Ishikawa (cell line): Measurements from ENCODE around the gene PLA2G15.
A peak's percentile ranks its signal among the peaks of the same experiment; 100 is the strongest.

Source experiments
- CEBPB ChIP-seq: IDR thresholded peaks from 2 replicates; pipeline ENCODE4 v1.6.1; 2012
- CREB1 ChIP-seq: IDR thresholded peaks from 2 replicates; pipeline ENCODE4 v1.6.1; 2012; ENCODE audit warnings: low read depth
- EGR1 ChIP-seq: IDR thresholded peaks from 2 replicates; pipeline ENCODE4 v1.6.1; 2012
- EP300 ChIP-seq: IDR thresholded peaks from 2 replicates; pipeline ENCODE4 v1.6.1; 2012; ENCODE audit warnings: borderline replicate concordance
- FOXM1 ChIP-seq: IDR thresholded peaks from 2 replicates; pipeline ENCODE4 v1.6.1; 2012; ENCODE audit warnings: low read depth, borderline replicate concordance
- MAX ChIP-seq: IDR thresholded peaks from 2 replicates; pipeline ENCODE4 v1.6.1; 2012
- NFIC ChIP-seq: IDR thresholded peaks from 2 replicates; pipeline ENCODE4 v1.6.1; 2012
- RAD21 ChIP-seq: IDR thresholded peaks from 2 replicates; pipeline ENCODE4 v1.6.1; 2012; ENCODE audit warnings: low read depth
- TAF1 ChIP-seq: IDR thresholded peaks from 2 replicates; pipeline ENCODE4 v1.6.1; 2012; ENCODE audit warnings: low read depth, mild to moderate bottlenecking
- TCF12 ChIP-seq: IDR thresholded peaks from 2 replicates; pipeline ENCODE4 v1.6.1; 2012; ENCODE audit warnings: low read depth
- TEAD4 ChIP-seq: IDR thresholded peaks from 2 replicates; pipeline ENCODE4 v1.6.1; 2012
- YY1 ChIP-seq: IDR thresholded peaks from 2 replicates; pipeline ENCODE4 v1.6.1; 2012; ENCODE audit warnings: low read depth
- ZBTB7A ChIP-seq: IDR thresholded peaks from 2 replicates; pipeline ENCODE4 v1.6.1; 2012; ENCODE audit warnings: low read depth
- TF ChIP-seq, protein P1 (sequence below): IDR thresholded peaks from 2 replicates; pipeline ENCODE4 v1.6.1; 2012
- TF ChIP-seq, protein P2 (sequence below): IDR thresholded peaks from 2 replicates; pipeline ENCODE4 v1.6.1; 2012; ENCODE audit warnings: low read depth, mild to moderate bottlenecking

PLA2G15 gene

DNA sequence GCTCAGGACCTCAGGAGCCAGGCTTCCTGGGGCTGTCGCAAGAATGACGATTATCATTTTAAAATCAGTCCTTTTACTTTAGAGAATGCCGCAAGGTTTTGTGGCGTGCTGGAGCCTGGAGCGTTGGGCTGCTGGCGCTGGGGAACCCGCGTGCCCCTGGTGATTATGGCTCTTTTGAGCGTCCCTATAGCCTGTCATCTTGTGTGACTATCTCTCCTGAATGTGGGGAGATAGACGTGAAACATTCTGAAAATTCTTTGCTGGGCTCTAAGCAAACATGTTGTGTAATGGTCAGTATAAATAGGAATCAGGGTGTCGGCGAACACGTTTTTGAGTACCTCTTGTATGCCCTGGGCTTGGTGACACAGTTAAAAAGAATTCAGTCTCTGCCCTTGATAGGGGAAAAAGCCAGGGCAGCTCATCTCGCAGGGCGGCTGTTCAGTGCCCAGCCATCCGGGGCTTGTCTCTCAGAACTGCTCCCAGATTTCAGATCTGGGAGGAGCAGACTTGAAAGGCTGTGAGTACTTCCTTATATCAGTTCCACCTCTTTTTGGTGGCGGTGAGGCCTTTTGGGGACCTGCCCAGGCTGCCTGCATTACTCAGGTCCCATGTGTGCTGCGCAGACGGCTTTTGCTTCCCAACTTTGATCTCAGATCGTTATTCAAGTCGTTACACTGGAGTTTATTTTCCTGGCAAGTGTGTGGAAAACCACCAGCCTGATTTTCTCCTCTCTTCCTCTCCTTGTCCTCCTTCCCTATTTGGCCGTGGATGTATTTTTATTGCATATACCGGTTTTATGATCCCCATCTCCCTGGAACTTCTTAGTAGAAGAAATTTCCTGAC is 20.1 kb downstream of the PLA2G15 start:
- TF ChIP-seq CREB1 (no peak), TEAD4 (0 out of 2 replicates have a peak, but pooled peaks have one; percentile 31)

GRCh38 chr16:68267612-68268405 is 22.6 kb downstream of the PLA2G15 start:
- TF ChIP-seq TCF12: no peak
- TF ChIP-seq CEBPB: no peak
- TF ChIP-seq EP300: no peak
- TF ChIP-seq CREB1: no peak
- TF ChIP-seq ZBTB7A: no peak
- TF ChIP-seq RAD21: no peak
- TF ChIP-seq NFIC: peak; percentile 72
- TF ChIP-seq MAX: no peak

- TF ChIP-seq MAX (no peak), TAF1 (no peak), CREB1 (no peak), NFIC (no peak), EP300 (no peak), YY1 (no peak), ZBTB7A (no peak), CEBPB (no peak), EGR1 (no peak), RAD21 (no peak), TEAD4 (no peak), FOXM1 (no peak), TCF12 (no peak)
- TF ChIP-seq, protein P1, sequence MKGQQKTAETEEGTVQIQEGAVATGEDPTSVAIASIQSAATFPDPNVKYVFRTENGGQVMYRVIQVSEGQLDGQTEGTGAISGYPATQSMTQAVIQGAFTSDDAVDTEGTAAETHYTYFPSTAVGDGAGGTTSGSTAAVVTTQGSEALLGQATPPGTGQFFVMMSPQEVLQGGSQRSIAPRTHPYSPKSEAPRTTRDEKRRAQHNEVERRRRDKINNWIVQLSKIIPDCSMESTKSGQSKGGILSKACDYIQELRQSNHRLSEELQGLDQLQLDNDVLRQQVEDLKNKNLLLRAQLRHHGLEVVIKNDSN: no peak
- TF ChIP-seq, protein P2, sequence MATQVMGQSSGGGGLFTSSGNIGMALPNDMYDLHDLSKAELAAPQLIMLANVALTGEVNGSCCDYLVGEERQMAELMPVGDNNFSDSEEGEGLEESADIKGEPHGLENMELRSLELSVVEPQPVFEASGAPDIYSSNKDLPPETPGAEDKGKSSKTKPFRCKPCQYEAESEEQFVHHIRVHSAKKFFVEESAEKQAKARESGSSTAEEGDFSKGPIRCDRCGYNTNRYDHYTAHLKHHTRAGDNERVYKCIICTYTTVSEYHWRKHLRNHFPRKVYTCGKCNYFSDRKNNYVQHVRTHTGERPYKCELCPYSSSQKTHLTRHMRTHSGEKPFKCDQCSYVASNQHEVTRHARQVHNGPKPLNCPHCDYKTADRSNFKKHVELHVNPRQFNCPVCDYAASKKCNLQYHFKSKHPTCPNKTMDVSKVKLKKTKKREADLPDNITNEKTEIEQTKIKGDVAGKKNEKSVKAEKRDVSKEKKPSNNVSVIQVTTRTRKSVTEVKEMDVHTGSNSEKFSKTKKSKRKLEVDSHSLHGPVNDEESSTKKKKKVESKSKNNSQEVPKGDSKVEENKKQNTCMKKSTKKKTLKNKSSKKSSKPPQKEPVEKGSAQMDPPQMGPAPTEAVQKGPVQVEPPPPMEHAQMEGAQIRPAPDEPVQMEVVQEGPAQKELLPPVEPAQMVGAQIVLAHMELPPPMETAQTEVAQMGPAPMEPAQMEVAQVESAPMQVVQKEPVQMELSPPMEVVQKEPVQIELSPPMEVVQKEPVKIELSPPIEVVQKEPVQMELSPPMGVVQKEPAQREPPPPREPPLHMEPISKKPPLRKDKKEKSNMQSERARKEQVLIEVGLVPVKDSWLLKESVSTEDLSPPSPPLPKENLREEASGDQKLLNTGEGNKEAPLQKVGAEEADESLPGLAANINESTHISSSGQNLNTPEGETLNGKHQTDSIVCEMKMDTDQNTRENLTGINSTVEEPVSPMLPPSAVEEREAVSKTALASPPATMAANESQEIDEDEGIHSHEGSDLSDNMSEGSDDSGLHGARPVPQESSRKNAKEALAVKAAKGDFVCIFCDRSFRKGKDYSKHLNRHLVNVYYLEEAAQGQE: no peak
These were observed 24.6 kb downstream of the PLA2G15 start for GRCh38 chr16:68269793-68270192.

DNA sequence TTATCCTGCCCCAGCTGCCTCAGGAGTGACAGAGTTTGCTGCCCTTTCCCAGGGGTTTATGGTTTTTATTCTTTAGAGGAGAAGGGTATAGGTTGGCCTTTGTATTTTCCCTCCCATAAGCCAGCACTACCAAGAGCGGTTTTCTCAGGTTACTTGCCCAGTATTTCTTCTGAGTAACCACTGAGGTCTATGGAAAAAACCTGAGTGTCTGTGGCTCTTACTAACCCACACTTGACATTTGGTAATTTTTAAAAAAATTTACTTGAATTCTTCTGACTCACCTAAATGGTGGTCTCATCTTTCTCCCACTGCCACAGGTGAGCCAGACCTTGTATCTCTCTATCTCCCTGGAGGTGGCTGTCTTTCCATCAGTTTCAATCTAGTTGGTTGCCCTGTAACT is 25.2 kb downstream of the PLA2G15 start:
- TF ChIP-seq, protein P1: no peak
- TF ChIP-seq NFIC: no peak
- TF ChIP-seq EGR1: no peak
- no peak for TF ChIP-seq YY1
- TF ChIP-seq, protein P2: no peak
- TF ChIP-seq ZBTB7A: no peak
- TF ChIP-seq MAX: no peak
- no peak for TF ChIP-seq TEAD4
- no peak for TF ChIP-seq TAF1
- no peak for TF ChIP-seq TCF12
- TF ChIP-seq RAD21: no peak
- TF ChIP-seq CEBPB: no peak
- no peak for TF ChIP-seq CREB1
- TF ChIP-seq FOXM1: no peak
- no peak for TF ChIP-seq EP300

DNA sequence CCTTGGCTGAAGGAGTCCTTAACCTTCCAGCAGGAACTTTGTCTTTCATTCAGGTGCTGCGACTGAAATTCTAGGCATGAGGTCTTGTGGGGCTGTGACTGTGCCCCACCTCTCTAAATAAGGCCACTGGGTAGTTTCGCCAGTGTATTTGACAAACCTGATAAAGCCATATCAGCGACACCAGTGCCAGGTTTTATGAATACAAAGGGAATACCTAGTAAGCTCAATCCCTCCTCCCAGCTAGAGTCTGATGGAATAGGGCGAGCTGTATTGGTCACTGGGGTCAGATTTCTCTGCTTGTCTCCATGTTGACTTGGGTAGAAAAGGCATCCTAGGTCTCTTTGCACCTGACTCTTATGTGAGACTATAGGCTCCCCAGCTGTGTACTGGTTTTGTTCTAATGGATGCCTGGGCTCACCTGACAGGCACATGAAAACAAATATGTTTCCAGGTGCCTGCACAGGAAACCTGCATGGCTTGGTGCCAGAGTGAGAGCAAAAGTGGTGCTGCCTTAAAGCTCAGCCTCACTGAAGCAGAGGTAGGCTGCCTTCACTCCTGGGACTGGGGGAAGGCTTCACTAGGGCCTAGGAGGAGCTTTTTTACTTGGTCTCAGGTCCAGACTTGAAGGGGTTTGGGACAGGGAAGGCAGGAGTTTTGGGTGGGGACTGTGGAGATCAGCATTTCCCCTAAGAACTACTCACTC is 27.5 kb downstream of the PLA2G15 start:
- no peak for TF ChIP-seq EP300
- TF ChIP-seq TEAD4: no peak
- TF ChIP-seq TAF1: no peak
